Superior temporal gyrus (tissue), 1 donor: ENCODE results near the gene SNX9.
"Not testable (repeated sequence)": the region's sequence is repeated elsewhere in the genome, so short reads cannot be mapped to it uniquely, and the experiment has no call there.

ENCODE experiments used
- DNase-seq: peaks from one replicate; pipeline ENCODE4 v3.0.0-alpha.2; 2016; ENCODE audit errors: extremely low spot score

Gene SNX9

DNA sequence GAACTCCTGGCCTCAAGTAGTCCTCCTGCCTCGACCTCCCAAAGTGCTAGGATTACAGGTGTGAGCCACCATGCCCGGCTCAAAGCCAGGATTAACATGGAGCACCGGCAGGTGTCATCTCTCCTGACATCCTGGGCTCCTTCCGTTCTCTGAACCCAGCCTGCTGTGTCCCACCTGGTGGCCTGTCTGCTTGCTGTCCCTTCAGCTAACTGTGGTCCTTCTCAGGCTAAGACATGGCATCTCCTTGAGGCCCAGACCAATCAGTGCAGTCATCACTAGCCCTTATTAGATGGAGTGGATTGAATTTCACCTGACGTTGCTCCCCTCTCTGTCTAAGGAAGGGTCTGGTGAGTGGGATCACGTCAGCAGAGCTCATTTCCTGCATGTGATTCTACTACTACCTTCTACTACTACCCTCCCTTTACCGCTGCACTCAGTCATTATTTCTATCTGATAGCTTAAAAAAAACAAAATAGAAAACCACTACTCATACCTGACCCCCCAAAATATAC is 130.6 kb downstream of the SNX9 start:
- DNase-seq: no peak

DNA sequence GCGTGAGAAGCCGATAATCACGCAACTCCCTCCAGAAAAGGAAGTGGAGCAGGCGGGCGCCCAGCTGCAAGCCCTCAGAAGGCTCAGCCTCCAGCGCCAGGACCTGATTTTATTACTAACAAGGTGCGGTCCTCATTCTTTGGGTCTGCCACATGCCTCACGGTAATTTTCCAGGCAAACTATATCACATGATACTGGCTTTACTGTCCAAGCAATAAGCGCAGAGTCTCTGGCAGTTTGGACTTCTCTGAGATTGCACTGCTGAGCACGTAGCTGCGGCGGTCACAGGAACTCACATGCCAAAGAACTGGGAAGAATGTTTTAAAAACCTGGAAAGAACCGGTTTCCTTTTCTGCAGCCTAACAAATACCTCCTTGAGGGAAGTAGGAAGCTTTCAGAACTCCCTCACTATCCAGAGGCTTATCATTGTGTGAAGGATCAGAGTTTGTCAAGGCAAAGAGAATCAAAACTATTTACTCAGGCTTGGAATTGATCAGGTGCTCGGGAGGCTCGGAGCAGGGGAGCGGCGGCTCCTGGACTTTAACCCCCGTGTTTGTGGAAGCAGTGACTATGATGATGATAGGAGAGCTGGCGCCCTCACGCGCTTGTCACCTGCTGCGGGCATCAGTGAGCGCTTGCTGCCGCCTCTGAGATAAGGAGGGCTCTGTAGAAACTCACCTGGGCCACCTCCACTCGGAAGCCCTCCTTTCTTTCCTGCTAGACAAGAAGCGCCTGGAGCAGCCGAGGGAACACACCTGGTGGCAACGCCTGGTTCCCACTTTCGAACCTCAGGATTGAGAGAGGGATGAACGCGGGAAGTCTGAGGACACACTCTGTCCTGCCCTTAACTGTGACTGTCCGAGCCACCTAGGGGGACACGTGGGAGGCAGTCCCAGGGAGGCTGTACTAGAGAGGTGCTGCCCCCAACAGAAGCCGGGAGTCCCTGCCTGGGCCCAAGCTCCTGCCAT is 131.4 kb downstream of the SNX9 start:
- DNase-seq: no peak

DNA sequence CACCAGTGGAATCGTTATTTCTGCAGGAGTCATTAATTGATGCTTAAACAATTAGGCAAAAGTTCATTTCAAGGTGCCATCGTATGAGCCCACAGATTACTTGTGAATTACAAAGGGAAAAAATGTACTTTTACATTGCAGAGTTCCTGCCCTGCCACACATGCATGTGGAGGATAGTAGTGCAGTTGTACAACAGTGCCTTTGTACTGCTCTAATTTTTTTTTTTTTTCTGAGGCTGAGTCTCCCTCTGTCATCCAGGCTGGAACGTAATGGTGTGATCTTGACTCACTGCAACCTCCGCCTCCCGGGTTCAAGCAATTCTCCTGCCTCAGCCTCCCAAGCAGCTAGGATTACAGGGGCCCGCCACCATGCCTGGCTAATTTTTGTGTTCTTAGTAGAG is 132.6 kb downstream of the SNX9 start:
- DNase-seq: no peak

DNA sequence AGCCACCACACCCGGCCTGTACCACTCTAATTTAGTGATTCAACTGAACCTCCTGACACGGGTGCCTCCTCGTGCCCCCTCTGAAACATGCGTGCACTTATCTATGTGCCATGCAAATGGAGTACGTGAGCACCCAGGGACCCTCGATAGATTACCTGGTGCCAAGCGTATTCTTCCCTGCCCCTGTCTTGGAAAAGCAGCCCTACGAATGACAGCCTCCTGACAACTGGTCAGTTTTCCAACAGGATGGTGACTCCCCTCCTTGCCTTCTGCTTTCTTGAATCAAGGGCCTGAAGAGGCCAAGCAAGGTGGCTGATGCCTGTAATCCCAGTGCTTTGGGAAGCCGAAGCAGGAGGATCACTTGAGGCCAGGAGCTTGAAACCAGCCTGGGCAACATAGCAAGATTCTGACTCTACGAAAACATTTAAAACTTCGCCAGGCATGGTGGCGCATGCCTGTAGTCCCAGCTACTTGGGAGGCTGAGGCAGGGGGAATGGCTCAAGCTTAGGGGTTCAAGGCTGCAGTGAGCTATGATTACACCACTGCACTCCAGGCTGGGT is 133.2 kb downstream of the SNX9 start:
- no peak for DNase-seq

DNA sequence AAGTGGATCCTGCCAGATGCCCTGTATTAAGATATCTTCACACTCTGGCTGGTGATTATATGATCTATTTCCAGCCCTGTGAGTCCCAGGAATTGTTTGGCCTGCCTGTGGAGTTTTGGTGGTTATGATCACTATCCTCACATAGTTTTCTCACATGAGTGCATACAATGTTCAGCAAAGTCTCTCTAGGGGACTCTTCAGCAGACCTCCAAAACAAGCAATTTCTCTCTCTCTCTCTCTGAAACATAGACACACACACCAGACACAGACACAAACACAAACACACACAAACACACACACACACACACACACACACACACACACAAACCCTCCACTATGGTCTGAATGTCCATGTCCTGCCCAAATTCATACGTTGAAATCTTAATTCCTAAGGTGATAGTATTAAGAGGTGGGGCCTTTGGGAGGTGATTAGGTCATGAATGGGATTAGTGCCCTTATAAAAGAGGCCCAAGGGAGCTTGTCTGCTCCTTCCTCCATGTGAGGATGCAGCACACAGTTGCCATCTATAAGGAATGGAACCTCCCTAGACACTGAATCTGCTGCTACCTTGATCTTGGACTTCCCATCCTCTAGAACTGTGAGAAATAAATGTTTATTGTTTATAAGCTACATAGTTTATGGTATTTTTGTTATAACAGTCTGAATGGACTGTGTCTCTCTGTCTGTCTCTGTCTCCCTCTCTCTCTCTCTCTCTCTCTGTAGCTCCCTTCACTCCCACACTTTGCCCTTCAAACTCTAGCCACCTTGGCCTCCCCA is 136.6 kb downstream of the SNX9 start:
- DNase-seq: no peak

DNA sequence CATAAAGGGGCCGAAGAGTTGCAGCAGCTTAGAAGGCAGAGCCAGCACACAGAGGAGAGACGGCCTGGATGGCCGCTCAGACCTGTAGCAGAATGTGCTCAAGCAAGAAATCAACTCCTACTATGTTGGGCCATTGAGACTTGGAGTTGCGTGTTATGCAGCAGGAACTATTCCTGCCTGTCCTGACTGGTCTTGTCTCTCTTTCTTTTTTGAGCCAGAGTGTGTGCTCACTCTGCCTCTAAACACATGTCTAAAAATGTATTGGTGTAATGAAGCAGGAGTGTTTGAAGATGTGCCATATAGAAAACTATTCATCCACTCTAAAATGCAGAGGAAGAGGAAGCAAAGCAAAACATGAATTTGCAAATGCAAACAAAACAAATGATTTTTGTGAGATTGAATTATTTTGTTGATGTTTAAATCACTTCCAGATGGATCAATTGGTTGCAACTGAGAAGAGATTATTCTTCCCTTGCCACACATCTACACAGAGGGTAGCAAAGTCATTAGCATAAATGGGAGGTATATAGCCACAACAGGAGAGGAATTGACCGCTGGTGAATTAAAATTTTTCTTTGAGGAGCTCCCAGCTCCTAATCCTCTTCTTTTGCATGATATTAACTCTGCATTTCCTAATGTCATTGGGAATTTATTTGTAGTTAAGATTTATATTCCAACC is 138.2 kb downstream of the SNX9 start:
- no peak for DNase-seq

DNA sequence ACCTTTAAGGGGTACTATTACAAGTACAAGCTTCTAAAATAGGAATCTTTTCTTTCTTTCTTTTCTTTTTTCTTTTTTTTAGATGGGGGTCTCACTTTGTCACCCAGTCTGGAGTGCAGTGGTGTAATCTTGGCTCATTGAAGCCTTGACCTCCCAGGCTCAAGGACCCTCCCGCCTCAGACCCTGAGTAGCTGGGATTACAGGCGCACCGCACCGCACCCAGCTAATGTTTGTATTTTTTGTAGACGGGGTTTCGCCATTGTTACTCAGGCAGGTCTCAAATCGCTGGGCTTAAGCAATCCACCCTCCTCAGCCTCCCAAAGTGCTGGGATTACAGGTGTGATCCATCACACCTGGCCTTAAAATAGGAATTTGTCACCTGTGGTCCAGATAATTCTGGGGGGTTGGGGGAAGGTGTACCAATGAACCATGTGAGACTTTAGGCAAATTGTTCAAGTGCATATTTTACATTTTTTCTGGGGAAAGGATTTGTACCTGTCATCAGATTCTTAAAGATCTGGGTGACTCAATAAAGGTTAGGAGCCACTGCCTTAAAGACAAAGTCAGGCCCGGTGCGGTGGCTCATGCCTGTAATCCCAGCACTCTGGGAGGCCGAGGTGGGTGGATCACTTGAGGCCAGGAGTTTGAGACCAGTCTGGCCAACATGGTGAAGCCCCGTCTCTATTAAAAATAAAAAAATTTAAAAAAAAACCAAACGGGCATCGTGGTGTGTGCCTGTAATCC is 139.0 kb downstream of the SNX9 start:
- DNase-seq: no peak

DNA sequence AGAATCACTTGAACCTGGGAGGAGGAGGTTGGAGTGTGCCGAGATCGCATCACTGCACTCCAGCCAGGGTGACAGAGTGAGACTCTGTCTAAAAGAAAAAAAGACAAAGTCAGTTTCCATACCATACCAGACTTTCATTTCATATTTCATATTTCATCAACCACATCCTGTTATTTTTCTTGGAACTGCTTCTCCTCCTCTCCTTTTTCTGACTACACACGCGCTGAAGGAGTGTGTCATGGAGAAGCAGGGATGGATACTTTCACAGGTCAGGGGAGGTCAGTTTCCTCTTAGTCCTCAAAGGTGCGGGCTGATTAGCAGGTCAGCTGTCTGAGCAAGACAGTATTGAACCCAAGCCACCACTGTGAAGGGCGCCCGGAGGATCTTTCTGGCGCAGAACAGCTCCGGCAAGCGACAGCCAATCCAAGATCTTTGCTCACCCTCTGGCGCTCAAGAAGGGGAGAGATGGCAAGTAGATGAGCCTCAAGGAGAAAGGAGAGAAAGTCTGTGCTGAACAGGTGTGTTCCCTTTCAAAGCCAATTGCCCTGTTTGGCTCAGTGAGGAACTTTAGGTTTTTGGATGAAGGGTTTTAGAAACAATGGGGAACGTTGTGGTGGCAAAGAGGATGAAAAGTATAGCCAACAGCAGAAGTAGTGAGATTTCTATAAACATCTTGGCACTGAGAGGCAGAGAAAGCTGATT is 139.7 kb downstream of the SNX9 start:
- no peak for DNase-seq

DNA sequence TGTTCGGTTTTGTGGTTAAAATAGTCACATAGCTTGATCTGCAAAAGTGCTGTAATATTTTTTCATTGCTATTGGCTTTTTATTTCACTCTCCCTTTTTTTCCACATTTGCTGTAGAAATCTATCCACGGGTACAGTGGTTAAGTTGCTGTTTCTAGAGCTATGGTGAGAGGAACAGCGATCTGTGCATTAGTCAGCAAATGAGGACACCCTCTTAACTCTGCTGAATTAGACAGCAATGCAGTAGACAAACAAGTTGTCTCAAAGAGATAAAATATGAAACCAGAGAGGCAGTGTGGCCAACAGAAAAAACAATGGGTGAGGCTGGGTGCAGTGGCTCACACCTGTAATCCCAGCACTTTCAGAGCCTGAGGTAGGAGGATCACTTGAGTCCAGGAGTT is 141.1 kb downstream of the SNX9 start:
- DNase-seq: no peak

DNA sequence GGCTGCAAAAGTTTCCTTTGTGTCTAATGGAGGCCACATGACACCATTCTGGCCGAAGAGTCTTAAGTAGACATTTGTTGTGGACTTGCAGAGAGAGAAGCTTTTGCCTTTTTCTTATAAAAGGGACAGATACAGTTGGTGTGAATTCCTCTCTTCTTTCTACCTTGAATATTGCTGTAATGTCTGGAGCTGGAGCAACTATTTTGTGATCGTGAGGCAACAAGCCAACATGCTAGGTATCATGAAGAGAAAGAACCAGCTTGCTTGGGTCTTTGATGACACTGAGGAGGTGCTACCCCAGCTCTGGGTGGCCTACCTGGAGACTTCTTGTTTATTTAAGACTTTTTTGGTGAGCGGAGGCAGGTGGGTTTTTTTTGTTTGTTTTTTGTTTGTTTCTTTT is 142.3 kb downstream of the SNX9 start:
- DNase-seq: no peak

DNA sequence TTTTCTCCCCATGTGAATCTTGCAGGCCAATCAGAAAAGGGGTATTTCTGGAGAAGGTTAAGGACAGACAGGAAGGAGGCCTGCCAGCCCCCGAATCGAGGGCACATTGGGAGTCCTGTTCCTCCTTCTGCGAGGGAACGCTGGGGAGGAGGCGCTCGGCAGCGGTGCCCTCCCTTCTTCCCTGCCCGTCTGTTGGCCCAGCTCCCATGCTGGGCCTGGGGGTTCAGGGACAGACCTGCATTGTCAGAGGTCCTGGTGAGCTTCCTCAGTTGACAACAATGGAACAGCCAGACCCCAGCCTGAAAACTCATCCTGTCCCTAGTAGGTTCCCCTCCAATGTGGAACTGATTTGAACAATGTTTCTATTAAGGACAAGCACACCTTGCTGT is 143.5 kb downstream of the SNX9 start:
- no peak for DNase-seq

DNA sequence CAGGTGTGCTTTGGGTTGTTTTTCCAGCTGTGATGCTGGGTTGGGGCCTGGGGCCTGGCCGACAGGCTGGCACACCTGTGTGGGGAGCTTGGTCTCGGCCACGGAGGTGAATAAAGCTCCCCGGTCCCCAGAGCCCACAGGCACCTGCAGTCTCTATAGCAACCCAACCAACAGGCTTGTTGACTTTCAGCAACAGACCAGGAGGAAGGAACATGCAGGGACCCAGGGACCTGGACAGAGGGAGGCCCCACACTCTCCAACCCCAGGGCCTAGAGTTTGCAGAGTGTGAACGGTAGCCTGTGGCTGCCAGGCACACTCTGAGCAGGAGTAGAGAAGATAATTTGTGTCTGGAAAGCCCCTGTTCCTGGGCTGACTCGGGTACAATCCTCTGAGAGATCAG is 144.0 kb downstream of the SNX9 start:
- no peak for DNase-seq

DNA sequence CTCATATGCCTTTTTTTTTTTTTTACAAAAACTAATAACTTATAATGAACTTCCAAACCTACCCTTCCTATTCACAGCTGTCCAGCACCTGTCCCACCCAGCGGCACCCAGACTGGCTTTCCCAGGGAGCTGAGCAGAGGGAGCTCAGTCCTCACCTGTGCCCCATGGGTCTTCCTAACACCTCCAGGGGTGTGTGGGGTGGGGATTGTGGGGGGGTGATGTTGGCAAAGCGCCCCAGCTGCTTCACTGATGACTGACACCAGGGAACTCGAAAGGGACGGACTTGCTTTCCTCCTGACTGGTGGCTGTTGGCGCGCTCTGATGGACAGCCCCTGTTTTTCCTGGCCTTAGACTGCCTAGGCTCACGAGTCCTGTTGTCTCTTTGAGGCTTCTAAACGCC is 144.4 kb downstream of the SNX9 start:
- DNase-seq: no peak

DNA sequence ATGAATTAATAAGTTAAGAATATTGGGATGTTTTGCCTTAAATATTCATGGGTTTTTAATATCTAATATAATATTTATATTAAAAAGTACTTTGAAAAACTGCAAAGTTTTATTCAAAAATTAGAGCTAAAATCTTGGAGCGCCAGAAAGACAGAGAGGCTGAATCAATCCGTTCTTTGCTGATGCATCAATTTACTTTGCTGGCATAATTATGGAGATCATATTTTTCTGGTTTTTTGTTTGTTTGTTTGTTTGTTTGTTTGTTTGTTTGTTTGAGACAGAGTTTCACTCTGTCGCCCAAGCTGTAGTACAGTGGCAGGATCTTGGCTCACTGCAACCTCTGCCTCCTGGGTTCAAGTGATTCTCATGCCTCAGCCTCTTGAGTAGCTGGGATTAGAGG is 149.1 kb downstream of the SNX9 start:
- DNase-seq: not testable (repeated sequence)

DNA sequence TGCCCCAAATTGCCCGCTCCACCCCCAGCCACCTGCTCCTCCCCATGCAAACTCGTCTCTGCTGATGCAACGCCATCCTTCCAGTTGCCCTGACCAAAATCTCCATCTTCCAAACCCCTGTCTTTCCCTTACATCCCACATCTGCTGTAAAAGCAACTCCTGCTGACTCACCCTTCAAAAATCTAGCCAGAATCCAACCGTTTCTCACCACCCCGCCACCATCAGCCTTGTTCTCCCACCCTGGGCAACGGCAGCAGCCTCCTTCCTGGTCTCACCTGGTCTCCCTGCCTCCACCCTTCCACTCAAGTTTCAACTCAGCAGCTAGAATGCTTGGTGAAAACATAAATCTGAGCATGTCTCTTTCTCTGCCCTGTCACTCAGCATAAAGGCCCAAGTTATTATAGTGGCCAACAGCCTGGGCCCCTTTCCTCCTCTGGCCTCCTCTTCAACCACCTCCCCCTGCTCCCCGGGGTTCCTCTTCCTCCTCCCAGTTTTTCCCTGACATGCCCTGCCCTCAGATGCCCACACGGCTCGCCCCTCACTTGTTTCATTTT is 151.4 kb downstream of the SNX9 start:
- DNase-seq: no peak

DNA sequence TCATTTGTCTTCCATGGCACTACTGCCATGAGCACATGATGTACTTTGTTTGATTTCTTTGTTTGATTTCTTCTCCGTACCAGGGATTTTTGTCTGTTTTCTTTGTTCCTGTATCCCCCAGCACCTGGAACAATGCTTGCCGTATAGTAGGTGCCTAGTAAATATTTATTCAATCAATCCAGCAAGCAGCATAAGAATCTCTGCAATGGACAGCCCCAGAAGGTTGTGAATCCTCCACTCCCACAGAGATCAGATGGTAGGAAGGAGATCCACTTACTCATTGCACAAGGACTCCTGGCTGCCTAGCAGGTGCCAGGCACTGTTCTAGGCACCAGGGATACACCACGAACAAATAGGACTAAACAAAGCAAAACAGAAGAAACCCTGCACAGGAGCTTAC is 151.9 kb downstream of the SNX9 start:
- no peak for DNase-seq

DNA sequence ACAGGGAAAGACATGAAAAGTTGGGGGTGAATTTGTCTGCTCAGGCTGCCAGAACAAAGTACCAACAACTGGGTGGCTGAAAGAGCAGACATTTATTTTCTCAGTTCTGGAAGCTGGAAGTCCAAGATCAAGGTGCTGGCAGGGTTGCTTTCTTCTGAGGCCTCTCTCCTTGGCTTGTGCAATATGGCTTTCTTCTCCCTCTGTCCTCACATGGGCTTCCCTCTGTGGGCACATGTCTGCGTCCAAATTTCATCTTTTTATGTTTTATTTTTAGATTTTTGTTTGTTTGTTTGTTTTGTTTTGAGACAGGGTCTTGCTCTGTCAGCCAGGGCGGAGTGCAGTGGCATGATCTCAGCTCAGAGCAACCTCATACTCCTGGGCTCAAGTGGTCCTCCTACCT is 152.4 kb downstream of the SNX9 start:
- DNase-seq: no peak

DNA sequence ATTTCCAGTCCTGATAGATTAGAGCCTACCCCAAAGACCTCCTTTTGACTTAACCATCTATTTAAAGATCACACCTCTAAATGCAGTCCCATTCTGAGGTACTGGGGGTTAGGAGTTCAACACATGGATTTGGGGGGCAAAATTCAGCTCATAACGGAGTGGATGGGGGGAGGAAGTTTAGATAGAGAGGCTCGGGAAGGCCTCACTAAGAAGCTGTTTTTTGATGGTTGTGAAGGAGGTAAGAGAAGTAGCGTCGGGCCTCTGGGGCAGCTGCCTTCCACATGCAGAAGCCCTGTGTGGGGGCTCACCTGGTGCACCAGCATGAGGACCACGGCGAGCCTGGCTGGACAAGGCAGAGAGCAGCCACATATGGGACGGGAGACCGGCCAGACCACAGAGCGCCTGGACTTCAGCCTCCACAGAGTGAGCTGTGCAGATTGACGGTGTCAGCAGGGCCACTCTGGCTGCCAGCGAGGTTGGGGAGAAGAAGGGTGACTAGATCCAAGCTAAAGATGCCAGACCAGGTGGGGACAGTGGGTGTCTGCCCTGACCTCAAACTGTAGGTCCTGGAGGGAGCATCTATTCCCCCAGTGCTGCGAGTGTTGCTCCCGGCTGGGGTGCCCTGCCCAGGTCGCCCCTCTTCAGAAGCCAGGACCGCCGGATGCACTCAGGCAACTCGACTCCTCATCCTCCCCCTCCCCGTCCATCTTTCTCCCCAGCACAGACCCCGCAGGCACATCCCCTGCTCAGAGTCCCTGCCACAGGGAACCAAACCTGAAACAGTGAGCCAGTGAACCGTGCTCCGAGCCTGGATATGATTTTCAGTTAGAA is 153.5 kb downstream of the SNX9 start:
- DNase-seq: no peak

DNA sequence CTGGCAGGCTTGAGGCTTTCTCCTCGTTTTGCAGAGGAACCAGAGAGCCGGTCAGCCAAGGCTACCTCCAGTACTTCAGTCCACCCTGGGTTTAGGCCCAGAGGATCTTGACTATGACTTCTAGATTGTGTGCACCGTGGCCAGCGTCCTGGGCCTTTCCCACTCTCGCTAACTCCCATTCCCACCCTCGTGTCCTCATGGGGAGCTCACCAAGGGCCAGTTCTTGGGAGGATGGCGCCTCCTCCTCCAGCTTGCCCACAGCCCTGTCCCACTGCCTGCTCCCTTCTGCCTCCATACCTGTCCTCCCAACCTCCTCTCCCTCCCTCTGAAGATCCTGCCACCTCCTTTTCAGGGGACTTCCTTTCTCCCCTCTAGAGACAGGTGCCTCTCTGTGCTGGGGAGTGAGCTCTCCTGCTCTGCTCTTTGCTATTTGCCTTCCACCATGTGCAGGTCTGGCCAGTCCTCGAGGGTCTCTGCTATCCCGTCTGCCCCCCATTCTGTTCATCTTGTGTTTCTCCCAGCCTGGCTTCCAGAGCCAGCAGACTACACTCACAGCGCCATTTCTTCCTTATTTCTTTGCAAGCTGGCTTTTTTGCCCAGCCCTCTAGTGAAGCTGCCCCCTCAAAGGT is 154.2 kb downstream of the SNX9 start:
- DNase-seq: no peak
